Panc1 (cell line): ENCODE results near the gene TXN2. TPM values are rescaled to one million over a fixed set of nuclear protein-coding genes. Genes with fewer than 3 reads are reported as not detected.

Experiments used
- ATAC-seq: fragments of 200-7000 bp; cut with Tn5 transposase; 2 replicates; pipeline ENCODE4 v1.9.1; 2020; ENCODE audit warnings: mild to moderate bottlenecking, moderate library complexity
- BruUV-seq: library from RNA; stranded (reverse); fragments of 400-500 nt; replicated peaks from 2 replicates; lab custom pipeline; 2021; lab: Mats Ljungman, UMichigan
- CTCF ChIA-PET: fragments of 300-600 bp; sonication (Branson Sonifier 250); formaldehyde crosslinking; loops from one replicate; lab custom pipeline; 2022; ENCODE audit warnings: antibody characterized with exemption; lab: Charles Lee
- POLR2A ChIA-PET: fragments of 300-600 bp; sonication (Branson Sonifier 250); formaldehyde crosslinking; loops from one replicate; lab custom pipeline; 2022; ENCODE audit warnings: antibody characterized with exemption; lab: Charles Lee
- DNase-seq: peaks from one replicate; pipeline ENCODE4 v3.0.0-alpha.2; 2010; ENCODE audit warnings: low read depth, low spot score
- H3K27ac ChIP-seq: 2 replicates; pipeline ENCODE4 v1.5.1; 2011; ENCODE audit warnings: mild to moderate bottlenecking, low read length, inconsistent platforms
- H3K27me3 ChIP-seq: fragments of 200-500 bp; sonication (Bioruptor generic); 2 replicates; pipeline ENCODE4 v1.6.0; 2014; ENCODE audit warnings: low read length, inconsistent platforms; ENCODE audit not compliant: control insufficient read depth, insufficient read depth
- H3K36me3 ChIP-seq: fragments of 200-500 bp; sonication (Bioruptor generic); 2 replicates; pipeline ENCODE4 v1.5.1; 2014; ENCODE audit warnings: inconsistent platforms, mild to moderate bottlenecking, low read length, moderate library complexity; ENCODE audit not compliant: control insufficient read depth, insufficient read depth
- H3K4me1 ChIP-seq: 2 replicates; pipeline ENCODE4 v1.5.1; 2011; ENCODE audit warnings: inconsistent platforms, mild to moderate bottlenecking, low read length, moderate library complexity; ENCODE audit not compliant: control insufficient read depth, insufficient read depth
- H3K4me3 ChIP-seq, 2 experiments: 2 replicates each; pipeline ENCODE4 v1.5.1; 2011 to 2012; ENCODE audit warnings: low read depth in 2 of 2, low read length in 2 of 2, mild to moderate bottlenecking in 2 of 2, inconsistent platforms in 1 of 2, moderate library complexity in 1 of 2
- H3K9me3 ChIP-seq: fragments of 200-500 bp; sonication (Bioruptor generic); 2 replicates; pipeline ENCODE4 v1.5.1; 2014; ENCODE audit warnings: low read depth, mild to moderate bottlenecking, inconsistent platforms, low read length, moderate library complexity; ENCODE audit not compliant: control insufficient read depth, insufficient read depth
- CTCF ChIP-seq: fragments of 450-650 bp; IDR thresholded peaks from 2 replicates; pipeline ENCODE4 v1.5.1; 2017; ENCODE audit warnings: mild to moderate bottlenecking
- POLR2AphosphoS5 ChIP-seq: IDR thresholded peaks from 2 replicates; pipeline ENCODE4 v1.6.1; 2012; ENCODE audit warnings: mild to moderate bottlenecking, low read depth, low read length, moderate library complexity
- SIN3A ChIP-seq: IDR thresholded peaks from 2 replicates; pipeline ENCODE4 v1.6.1; 2012; ENCODE audit warnings: low read depth, mild to moderate bottlenecking, low read length, moderate library complexity, borderline replicate concordance; ENCODE audit not compliant: insufficient read depth
- TCF7L2 ChIP-seq: IDR thresholded peaks from 2 replicates; pipeline ENCODE4 v1.6.1; 2011; ENCODE audit warnings: mild to moderate bottlenecking, low read depth, low read length, inconsistent platforms
- in situ Hi-C: cut with HindIII; loops from 2 replicates; pipeline ENCODE4 v1.10.0; 2016; ENCODE audit warnings: low sequenced_read_pairs, low pct_unique_long_range_greater_than_20kb
- intact Hi-C: fragments of 100-400 bp; cut with micrococcal nuclease; formaldehyde crosslinking; loops from one replicate; pipeline ENCODE4 v1.10.0; 2022; ENCODE audit not compliant: unreplicated experiment
- total RNA-seq: library from RNA; stranded (reverse); gene quantifications from one replicate; pipeline ENCODE4 v1.2.1, GENCODE V29; 2021; ENCODE audit not compliant: unreplicated experiment
- TF ChIP-seq, protein P1 (sequence below), 2 experiments: IDR thresholded peaks; 2 replicates each; pipeline ENCODE4 v1.6.1; 2011 to 2012; ENCODE audit warnings: low read depth in 2 of 2, control low read depth in 1 of 2, low read length in 1 of 2, mild to moderate bottlenecking in 1 of 2, moderate library complexity in 1 of 2; ENCODE audit not compliant: insufficient read depth in 1 of 2

TXN2 gene
- total RNA-seq, 1 experiment from 2014 or later, result 64.1 TPM

GRCh38 chr22:36470162-36470993 is 11.1 kb downstream of the TXN2 start:
- Histone ChIP-seq H3K36me3 (no peaks in the 10 kb centered on the region), H3K27me3 (no peaks in the 10 kb centered on the region), H3K27ac (peak overlapping the region; percentile 77), H3K9me3 (no peaks in the 10 kb centered on the region), H3K4me3 (no peak overlapping the region), H3K4me1 (peaks cover 45% of the 10 kb centered on the region)
- ATAC-seq, result peak; percentile 80
- CTCF ChIA-PET, result interaction anchor here (0.6 to 1.0 kb wide), 5 partner anchors 9 to 143 kb away, joined by 3 to 5 read pairs (median 4); no protein-coding TSS in a partner anchor
- in situ Hi-C loops (no loop called here), intact Hi-C loops (loop anchor here (5.0 kb wide), 1 partner anchor 168 kb away; no protein-coding TSS in a partner anchor)
- POLR2A ChIA-PET, result interaction anchor here (0.6 to 0.7 kb wide), 2 partner anchors 83 to 174 kb away, joined by 3 to 13 read pairs; partner anchors contain the start of gene MYH9
- no peak for DNase-seq
- BruUV-seq, result no TSS peak
- TF ChIP-seq SIN3A, result no peak
- peak; percentile 92 for TF ChIP-seq CTCF
- TF ChIP-seq, protein P1, sequence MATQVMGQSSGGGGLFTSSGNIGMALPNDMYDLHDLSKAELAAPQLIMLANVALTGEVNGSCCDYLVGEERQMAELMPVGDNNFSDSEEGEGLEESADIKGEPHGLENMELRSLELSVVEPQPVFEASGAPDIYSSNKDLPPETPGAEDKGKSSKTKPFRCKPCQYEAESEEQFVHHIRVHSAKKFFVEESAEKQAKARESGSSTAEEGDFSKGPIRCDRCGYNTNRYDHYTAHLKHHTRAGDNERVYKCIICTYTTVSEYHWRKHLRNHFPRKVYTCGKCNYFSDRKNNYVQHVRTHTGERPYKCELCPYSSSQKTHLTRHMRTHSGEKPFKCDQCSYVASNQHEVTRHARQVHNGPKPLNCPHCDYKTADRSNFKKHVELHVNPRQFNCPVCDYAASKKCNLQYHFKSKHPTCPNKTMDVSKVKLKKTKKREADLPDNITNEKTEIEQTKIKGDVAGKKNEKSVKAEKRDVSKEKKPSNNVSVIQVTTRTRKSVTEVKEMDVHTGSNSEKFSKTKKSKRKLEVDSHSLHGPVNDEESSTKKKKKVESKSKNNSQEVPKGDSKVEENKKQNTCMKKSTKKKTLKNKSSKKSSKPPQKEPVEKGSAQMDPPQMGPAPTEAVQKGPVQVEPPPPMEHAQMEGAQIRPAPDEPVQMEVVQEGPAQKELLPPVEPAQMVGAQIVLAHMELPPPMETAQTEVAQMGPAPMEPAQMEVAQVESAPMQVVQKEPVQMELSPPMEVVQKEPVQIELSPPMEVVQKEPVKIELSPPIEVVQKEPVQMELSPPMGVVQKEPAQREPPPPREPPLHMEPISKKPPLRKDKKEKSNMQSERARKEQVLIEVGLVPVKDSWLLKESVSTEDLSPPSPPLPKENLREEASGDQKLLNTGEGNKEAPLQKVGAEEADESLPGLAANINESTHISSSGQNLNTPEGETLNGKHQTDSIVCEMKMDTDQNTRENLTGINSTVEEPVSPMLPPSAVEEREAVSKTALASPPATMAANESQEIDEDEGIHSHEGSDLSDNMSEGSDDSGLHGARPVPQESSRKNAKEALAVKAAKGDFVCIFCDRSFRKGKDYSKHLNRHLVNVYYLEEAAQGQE (IDR thresholded peaks at IDR 0.05; ENCODE audit: insufficient read depth in 1 of 2, low read depth in 2 of 2, low read length in 1 of 2), result no peak
- TF ChIP-seq TCF7L2, result no peak

GRCh38 chr22:36469094-36469710 is 12.2 kb downstream of the TXN2 start:
- H3K27me3 ChIP-seq, result no peaks in the 10 kb centered on the region
- ChIA-PET POLR2A (interaction anchor here (0.6 kb wide), 1 partner anchor 71 kb away, joined by 3 read pairs; no protein-coding TSS in a partner anchor), CTCF (interaction anchor here (0.6 kb wide), 1 partner anchor 73 kb away, joined by 3 read pairs; no protein-coding TSS in a partner anchor)
- no peaks in the 10 kb centered on the region for H3K9me3 ChIP-seq
- ATAC-seq (no peak), DNase-seq (no peak)
- TF ChIP-seq POLR2AphosphoS5, result no peak
- TF ChIP-seq TCF7L2, result no peak
- no peak for TF ChIP-seq SIN3A
- no peak for TF ChIP-seq CTCF
- TF ChIP-seq, protein P1 (IDR thresholded peaks at IDR 0.05; ENCODE audit: insufficient read depth in 1 of 2, low read depth in 2 of 2, low read length in 1 of 2), result no peak
- H3K27ac ChIP-seq, result peak overlapping the region; percentile 59; the same call in 1 of the 2 replicates
- BruUV-seq, result no TSS peak
- no peak overlapping the region for H3K4me3 ChIP-seq
- no peaks in the 10 kb centered on the region for H3K36me3 ChIP-seq
- H3K4me1 ChIP-seq, result peaks cover 52% of the 10 kb centered on the region
- in situ Hi-C loops, result no loop called here
- intact Hi-C loops, result no loop called here
